Measurements from ENCODE around the gene KIF4A. TPM values are rescaled to one million over a fixed set of nuclear protein-coding genes. Genes with fewer than 3 reads are reported as not detected.
A peak's percentile ranks its signal among the peaks of the same experiment; 100 is the strongest.

Gene KIF4A, protein sequence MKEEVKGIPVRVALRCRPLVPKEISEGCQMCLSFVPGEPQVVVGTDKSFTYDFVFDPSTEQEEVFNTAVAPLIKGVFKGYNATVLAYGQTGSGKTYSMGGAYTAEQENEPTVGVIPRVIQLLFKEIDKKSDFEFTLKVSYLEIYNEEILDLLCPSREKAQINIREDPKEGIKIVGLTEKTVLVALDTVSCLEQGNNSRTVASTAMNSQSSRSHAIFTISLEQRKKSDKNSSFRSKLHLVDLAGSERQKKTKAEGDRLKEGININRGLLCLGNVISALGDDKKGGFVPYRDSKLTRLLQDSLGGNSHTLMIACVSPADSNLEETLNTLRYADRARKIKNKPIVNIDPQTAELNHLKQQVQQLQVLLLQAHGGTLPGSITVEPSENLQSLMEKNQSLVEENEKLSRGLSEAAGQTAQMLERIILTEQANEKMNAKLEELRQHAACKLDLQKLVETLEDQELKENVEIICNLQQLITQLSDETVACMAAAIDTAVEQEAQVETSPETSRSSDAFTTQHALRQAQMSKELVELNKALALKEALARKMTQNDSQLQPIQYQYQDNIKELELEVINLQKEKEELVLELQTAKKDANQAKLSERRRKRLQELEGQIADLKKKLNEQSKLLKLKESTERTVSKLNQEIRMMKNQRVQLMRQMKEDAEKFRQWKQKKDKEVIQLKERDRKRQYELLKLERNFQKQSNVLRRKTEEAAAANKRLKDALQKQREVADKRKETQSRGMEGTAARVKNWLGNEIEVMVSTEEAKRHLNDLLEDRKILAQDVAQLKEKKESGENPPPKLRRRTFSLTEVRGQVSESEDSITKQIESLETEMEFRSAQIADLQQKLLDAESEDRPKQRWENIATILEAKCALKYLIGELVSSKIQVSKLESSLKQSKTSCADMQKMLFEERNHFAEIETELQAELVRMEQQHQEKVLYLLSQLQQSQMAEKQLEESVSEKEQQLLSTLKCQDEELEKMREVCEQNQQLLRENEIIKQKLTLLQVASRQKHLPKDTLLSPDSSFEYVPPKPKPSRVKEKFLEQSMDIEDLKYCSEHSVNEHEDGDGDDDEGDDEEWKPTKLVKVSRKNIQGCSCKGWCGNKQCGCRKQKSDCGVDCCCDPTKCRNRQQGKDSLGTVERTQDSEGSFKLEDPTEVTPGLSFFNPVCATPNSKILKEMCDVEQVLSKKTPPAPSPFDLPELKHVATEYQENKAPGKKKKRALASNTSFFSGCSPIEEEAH
- 36.7 and 52.9 TPM in 2 replicates for total RNA-seq (2021)
- percentile 86 among the genes with signal in this experiment for Bru-seq, nascent RNA
- BruChase-seq, experiment 1, labeled RNA remaining after a 2-hour chase: percentile 67 among the genes with signal in this experiment
- BruChase-seq, experiment 2, labeled RNA remaining after a 6-hour chase: percentile 78 among the genes with signal in this experiment
- long read RNA-seq, full-length matches to known transcripts: 23 of 50 reads
- long read RNA-seq, partial matches to known transcripts: 14 of 50 reads
- long read RNA-seq, other reads (novel, unspliced or antisense): 13 of 50 reads

DNA sequence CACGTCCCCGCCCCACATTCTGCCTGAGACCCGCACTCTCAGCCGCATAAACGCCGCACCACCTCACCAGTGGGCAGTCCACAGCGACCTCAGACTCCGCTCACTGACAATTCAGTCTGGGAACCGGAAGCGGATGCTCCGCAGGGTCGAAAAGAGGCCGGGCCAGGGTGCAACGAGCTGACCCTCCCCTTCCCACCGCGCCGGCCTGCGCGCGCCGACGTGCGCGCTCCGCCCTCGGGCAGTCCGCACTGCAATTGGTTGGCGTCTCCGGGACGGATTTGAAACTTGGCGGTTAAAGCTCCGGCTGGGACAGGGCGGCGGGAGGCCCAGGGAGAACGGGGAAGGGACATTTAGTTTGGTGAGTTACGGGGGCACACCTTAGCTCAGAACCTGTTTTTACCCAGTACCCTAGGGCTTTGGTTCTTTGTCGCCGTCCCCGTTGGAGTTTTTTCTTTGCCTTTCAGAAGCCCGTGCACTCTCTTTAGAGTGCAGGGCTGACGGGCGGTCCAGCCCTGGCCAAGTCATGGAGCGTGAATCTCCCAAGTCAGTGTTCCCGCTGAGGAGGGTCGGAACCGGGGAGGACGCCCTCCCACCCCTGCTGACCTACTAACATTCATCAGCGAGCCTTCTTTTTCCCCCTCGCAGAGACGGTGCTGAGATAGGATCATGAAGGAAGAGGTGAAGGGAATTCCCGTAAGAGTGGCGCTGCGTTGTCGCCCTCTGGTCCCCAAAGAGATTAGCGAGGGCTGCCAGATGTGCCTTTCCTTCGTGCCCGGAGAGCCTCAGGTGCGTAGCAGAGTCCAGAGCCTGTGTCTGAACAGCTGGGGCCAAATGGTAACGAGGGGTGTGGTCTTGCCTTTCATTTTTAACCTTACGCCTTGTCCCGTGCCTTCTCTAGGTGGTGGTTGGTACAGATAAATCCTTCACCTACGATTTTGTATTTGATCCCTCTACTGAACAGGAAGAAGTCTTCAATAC lies at the start of gene KIF4A, which contains the start of gene PDZD11:
KIF4A (plus strand) TSS at position 312 of the 978 bp plus-strand sequence; CDS start at position 667, 355 bp downstream.
PDZD11 (minus strand) TSS at position 135 of the 978 bp plus-strand sequence. CDS start 586 bp downstream, outside the sequence.
- POLR2A ChIA-PET (ENCODE audit: unreplicated experiment): interaction anchor here (0.5 to 1.0 kb wide), 5 partner anchors 122 to 1076 kb away, joined by 4 to 5 read pairs (median 4); partner anchors contain the start of gene TAF1
- TSS peak; percentile 70 for BruUV-seq (replicated peaks)
- DNase-seq: peak; percentile 71 to 88
- Histone ChIP-seq H3K4me1 (replicated peaks; ENCODE audit: insufficient read depth) (peaks cover 11% of the 10 kb centered on the region), H3K27me3 (ENCODE audit: insufficient read depth, low read depth) (no peaks in the 10 kb centered on the region), H4K20me1 (ENCODE audit: insufficient read depth) (no peaks in the 10 kb centered on the region), H3K4me2 (peak within 1 kb of the TSS; percentile 87), H3K36me3 (ENCODE audit: low read depth) (no peaks in the 10 kb centered on the region), H3F3A (ENCODE audit: insufficient read depth, low read depth) (no peaks in the 10 kb centered on the region), H2AFZ (peak within 1 kb of the TSS; percentile 97), H3K9me3 (ENCODE audit: insufficient read depth, low read depth) (no peaks in the 10 kb centered on the region), H3K27ac (no peak within 1 kb of the TSS), H3K79me2 (ENCODE audit: low read depth) (peaks cover 30% of the 10 kb centered on the region), H3K9me2 (ENCODE audit: insufficient read depth) (no peaks in the 10 kb centered on the region), H3K4me3 (peak within 1 kb of the TSS; percentile 91)
- TF ChIP-seq EZH2 (IDR thresholded peaks at IDR 0.05; ENCODE audit: low read depth): no peak
- TF ChIP-seq, protein P1, sequence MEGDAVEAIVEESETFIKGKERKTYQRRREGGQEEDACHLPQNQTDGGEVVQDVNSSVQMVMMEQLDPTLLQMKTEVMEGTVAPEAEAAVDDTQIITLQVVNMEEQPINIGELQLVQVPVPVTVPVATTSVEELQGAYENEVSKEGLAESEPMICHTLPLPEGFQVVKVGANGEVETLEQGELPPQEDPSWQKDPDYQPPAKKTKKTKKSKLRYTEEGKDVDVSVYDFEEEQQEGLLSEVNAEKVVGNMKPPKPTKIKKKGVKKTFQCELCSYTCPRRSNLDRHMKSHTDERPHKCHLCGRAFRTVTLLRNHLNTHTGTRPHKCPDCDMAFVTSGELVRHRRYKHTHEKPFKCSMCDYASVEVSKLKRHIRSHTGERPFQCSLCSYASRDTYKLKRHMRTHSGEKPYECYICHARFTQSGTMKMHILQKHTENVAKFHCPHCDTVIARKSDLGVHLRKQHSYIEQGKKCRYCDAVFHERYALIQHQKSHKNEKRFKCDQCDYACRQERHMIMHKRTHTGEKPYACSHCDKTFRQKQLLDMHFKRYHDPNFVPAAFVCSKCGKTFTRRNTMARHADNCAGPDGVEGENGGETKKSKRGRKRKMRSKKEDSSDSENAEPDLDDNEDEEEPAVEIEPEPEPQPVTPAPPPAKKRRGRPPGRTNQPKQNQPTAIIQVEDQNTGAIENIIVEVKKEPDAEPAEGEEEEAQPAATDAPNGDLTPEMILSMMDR (conservative IDR thresholded peaks at IDR 0.05): no peak
- intact Hi-C loops (cut with micrococcal nuclease; ENCODE audit: unreplicated experiment): loop anchor here (2.0 to 10.0 kb wide), 2 partner anchors 105 to 157 kb away; partner anchors contain the start of gene IGBP1
- CTCF ChIA-PET: interaction anchor here (1.0 kb wide), 1 partner anchor 157 kb away, joined by 7 read pairs; the partner anchor contains the start of gene IGBP1

DNA sequence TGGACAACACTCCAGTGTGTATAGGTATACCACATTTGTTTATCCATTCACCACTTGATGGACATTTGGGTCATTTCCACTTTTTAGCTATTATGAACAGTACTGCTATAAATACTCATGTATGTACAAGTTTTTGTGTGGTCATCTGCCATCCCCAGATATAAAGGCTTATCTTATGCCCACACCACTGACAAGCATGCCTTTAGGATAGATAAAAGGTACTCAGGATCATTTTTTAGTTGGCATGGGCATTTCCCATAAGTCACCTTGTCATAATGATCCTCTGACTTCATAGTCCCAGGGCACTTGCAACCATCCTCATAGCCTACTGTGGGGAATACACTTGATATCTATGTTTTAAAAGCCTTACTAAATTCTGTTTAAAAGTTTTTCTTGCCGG lies 49.2 kb upstream of the KIF4A start:
- no peaks in the 10 kb centered on the region for H3K27me3 ChIP-seq (ENCODE audit: insufficient read depth, low read depth)
- no peak overlapping the region for H3K4me2 ChIP-seq
- CTCF ChIA-PET: no interaction called here
- TF ChIP-seq, protein P1 (conservative IDR thresholded peaks at IDR 0.05): no peak
- no peak for TF ChIP-seq EZH2 (IDR thresholded peaks at IDR 0.05; ENCODE audit: low read depth)
- H4K20me1 ChIP-seq (ENCODE audit: insufficient read depth): no peaks in the 10 kb centered on the region
- no peak overlapping the region for H3K4me3 ChIP-seq
- intact Hi-C loops (cut with micrococcal nuclease; ENCODE audit: unreplicated experiment): no loop called here
- no TSS peak for BruUV-seq (replicated peaks)
- H3K27ac ChIP-seq: no peak overlapping the region
- no peaks in the 10 kb centered on the region for H3K36me3 ChIP-seq (ENCODE audit: low read depth)
- no peaks in the 10 kb centered on the region for H3K9me3 ChIP-seq (ENCODE audit: insufficient read depth, low read depth)
- no peak overlapping the region for H2AFZ ChIP-seq
- POLR2A ChIA-PET (ENCODE audit: unreplicated experiment): no interaction called here
- no peaks in the 10 kb centered on the region for H3K79me2 ChIP-seq (ENCODE audit: low read depth)
- no peaks in the 10 kb centered on the region for H3F3A ChIP-seq (ENCODE audit: insufficient read depth, low read depth)
- no peak for DNase-seq
- no peaks in the 10 kb centered on the region for H3K9me2 ChIP-seq (ENCODE audit: insufficient read depth)
- H3K4me1 ChIP-seq (replicated peaks; ENCODE audit: insufficient read depth): no peaks in the 10 kb centered on the region
